GM12878 (cell line): ENCODE measurements around the gene WIPF2.

Experiments
- CREM ChIP-seq: IDR thresholded peaks from 2 replicates; pipeline ENCODE4 v1.6.1; 2014; ENCODE audit warnings: antibody characterized with exemption, low read depth
- CTCF ChIP-seq, 3 experiments: IDR thresholded peaks in 2 of 3; conservative IDR thresholded peaks in 1 of 3; 2 replicates each; pipeline ENCODE4 v1.5.1; 2011; ENCODE audit warnings: low read depth in 3 of 3, low read length in 3 of 3, mild to moderate bottlenecking in 3 of 3, control low read depth in 2 of 3, moderate library complexity in 2 of 3, inconsistent platforms in 1 of 3, mixed read lengths in 1 of 3; ENCODE audit not compliant: control insufficient read depth in 2 of 3, insufficient read depth in 1 of 3; ENCODE audit errors: extremely low read depth in 1 of 3
- TAF1 ChIP-seq: IDR thresholded peaks from 2 replicates; pipeline ENCODE4 v1.6.1; 2011; ENCODE audit warnings: mild to moderate bottlenecking, low read depth, low read length, borderline replicate concordance

GRCh38 chr17:40264458-40265185 is 45.5 kb downstream of the WIPF2 start:
- no peak for TF ChIP-seq CTCF (IDR thresholded peaks at IDR 0.05 in 2 of 3, conservative IDR thresholded peaks at IDR 0.05 in 1 of 3; ENCODE audit: control insufficient read depth in 2 of 3, extremely low read depth in 1 of 3, insufficient read depth in 1 of 3, low read depth in 3 of 3, low read length in 3 of 3)
- TF ChIP-seq TAF1 = no peak
- TF ChIP-seq CREM = no peak
